ENCODE measurements around the gene TRPM3. TPM values are rescaled to one million over a fixed set of nuclear protein-coding genes. Genes with fewer than 3 reads are reported as not detected.
A peak's percentile ranks its signal among the peaks of the same experiment; 100 is the strongest.

The TRPM3 gene
- total RNA-seq, 2 experiments from 2014 or later = not detected

DNA sequence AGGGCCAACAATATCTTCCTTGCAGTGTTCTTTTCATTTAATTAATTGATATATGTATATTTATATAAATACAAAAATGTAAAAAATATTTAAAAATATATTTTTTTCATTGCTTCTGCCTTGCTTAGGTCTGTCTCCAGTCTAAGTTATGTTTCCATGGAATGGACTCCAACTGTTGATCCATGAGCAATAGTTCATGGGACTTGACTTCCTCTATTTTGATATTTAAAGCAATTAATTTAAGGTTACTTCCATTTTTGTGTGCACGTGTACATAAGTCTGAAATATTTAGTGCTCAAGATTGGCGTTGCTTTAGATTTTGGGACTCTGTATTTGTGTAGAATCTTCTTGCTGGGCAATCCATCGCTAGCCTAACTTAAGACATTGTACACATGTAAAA lies 551.6 kb downstream of the TRPM3 start:
- Mint-ChIP-seq H3K4me3 (no peak overlapping the region), H3K9me3 (peaks cover 2% of the 10 kb centered on the region), H3K27me3 (peaks cover 3% of the 10 kb centered on the region), H3K36me3 (peaks cover 1% of the 10 kb centered on the region), H3K4me1 (peaks cover 20% of the 10 kb centered on the region), H3K27ac (no peak overlapping the region)
- no peak for ATAC-seq (ENCODE audit: low read depth)
- DNase-seq = no peak
- POLR2A ChIA-PET = interaction anchor here (2.0 kb wide), 1 partner anchor 151 kb away, joined by 5 read pairs; no protein-coding TSS in a partner anchor

DNA sequence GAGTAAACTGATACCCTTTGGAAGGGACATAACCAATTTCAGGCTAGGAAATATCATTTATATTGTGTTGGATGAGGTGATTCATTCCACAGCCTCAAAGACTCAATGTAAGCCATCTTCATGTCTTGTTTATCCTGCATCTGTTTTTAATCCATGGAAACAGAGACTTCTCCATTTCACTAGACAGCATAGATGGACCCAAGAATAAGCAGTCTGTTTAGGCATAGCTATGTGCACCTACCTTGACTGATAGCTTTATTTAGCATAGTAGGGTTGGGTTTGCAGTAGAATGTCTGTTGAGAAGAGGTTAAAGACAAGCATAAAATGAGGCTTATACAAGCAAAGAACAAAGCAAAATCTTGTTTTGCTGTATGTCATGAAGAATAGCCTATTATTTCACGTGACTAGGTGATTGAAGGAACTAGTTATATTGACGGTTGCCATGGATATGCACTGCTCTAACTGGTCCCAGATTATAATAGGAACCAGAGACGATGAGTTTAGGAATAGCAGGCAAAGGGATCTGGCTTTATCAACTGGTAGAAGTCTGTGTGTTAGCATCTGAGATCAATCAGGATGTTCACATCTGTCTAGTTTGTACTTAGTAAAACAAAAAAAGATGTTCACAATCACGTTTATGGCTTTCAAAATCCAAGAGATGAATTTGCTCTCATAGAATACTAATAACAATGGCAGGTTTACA lies 552.2 kb downstream of the TRPM3 start:
- Mint-ChIP-seq H3K27me3 (peaks cover 3% of the 10 kb centered on the region), H3K4me1 (peaks cover 25% of the 10 kb centered on the region), H3K9me3 (peaks cover 2% of the 10 kb centered on the region), H3K4me3 (no peak overlapping the region), H3K36me3 (peaks cover 1% of the 10 kb centered on the region), H3K27ac (no peak overlapping the region)
- ATAC-seq (ENCODE audit: low read depth) (no peak), DNase-seq (no peak)
- POLR2A ChIA-PET = interaction anchor here (2.0 kb wide), 1 partner anchor 150 kb away, joined by 5 read pairs; no protein-coding TSS in a partner anchor

DNA sequence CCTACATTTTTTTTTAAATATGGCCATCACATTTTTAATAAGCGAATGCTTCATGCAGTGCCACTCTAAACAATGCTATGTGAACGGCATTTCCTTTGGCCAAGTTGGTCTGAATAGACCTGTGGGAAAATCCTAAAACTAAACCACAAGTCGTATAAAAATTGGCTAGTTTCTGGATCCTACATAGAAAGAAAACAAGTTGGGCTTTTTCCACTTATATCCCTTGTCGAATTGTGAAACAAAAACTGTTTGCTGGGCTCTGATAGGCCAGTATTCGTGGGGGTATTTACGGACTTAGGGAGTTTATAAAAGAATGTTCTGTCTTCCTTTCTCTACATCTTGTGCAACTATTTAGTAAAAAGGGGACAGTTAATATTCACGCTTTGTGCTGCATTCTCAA lies 553.9 kb downstream of the TRPM3 start:
- H3K36me3 Mint-ChIP-seq = peaks cover 1% of the 10 kb centered on the region

DNA sequence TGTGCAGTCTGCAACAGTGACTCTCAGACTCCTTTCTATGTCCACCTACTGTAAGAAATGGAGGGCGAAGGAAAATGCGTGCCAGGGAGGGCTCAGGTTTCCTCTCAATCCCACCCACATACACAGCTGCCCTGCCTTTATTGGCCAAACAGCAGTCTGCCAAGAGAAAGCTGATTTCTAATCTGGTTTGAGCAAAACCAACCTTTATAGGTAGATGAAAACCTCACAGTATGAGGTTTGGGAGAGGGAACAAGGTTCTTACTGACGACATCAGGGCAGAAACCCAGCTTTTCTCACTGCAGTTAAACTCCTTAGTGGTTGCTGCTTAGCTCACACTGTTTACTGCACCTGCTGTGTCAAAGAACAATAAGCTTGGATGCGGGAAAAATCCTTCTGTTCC lies 554.7 kb downstream of the TRPM3 start:
- Mint-ChIP-seq H3K27ac (peak overlapping the region; percentile 30), H3K27me3 (no peaks in the 10 kb centered on the region), H3K4me1 (peaks cover 43% of the 10 kb centered on the region), H3K9me3 (peaks cover 3% of the 10 kb centered on the region), H3K36me3 (peaks cover 1% of the 10 kb centered on the region), H3K4me3 (no peak overlapping the region)
- ATAC-seq (ENCODE audit: low read depth) = no peak
- POLR2A ChIA-PET = interaction anchor here (1.3 to 5.5 kb wide), 2 partner anchors 147 to 154 kb away, joined by 5 to 79 read pairs; no protein-coding TSS in a partner anchor
- no peak for DNase-seq

More for the DNA sequence above, 553.9 kb downstream of the TRPM3 start:
- H3K27me3 Mint-ChIP-seq = no peaks in the 10 kb centered on the region
- POLR2A ChIA-PET = interaction anchor here (1.3 to 5.5 kb wide), 3 partner anchors 148 to 155 kb away, joined by 5 to 79 read pairs (median 5); no protein-coding TSS in a partner anchor
- peaks cover 2% of the 10 kb centered on the region for H3K9me3 Mint-ChIP-seq
- DNase-seq (no peak), ATAC-seq (ENCODE audit: low read depth) (no peak)
- no peak overlapping the region for H3K27ac Mint-ChIP-seq
- peaks cover 40% of the 10 kb centered on the region for H3K4me1 Mint-ChIP-seq
- H3K4me3 Mint-ChIP-seq = no peak overlapping the region

DNA sequence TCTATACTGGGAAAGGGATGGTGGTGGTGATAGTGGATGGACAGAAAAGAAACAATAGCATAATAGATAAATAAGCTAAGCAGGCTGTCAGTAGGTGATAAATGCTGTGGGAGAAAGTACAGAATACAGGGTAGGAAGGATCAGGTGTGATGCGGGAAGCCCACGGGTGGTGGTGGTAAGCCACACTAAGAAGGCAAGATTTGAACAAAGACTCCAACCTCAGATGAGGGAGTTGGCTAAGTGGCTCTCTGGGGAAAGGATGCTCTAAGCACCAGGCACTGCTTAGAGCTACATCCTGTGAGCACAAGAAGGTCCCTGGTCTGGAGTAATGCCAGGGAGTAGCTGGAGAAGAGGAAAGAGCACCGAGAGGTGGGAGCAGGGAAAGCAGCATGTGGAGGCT lies 555.4 kb downstream of the TRPM3 start:
- H3K36me3 Mint-ChIP-seq = peaks cover 1% of the 10 kb centered on the region
- peak overlapping the region; percentile 73 for H3K27ac Mint-ChIP-seq
- ATAC-seq (ENCODE audit: low read depth) (peak; percentile 37), DNase-seq (peak; percentile 38)
- peaks cover 46% of the 10 kb centered on the region for H3K4me1 Mint-ChIP-seq
- H3K27me3 Mint-ChIP-seq = no peaks in the 10 kb centered on the region
- H3K4me3 Mint-ChIP-seq = peak overlapping the region; percentile 9
- POLR2A ChIA-PET = interaction anchor here (0.6 to 5.5 kb wide), 3 partner anchors 10 to 154 kb away, joined by 4 to 79 read pairs (median 5); no protein-coding TSS in a partner anchor
- peaks cover 3% of the 10 kb centered on the region for H3K9me3 Mint-ChIP-seq

DNA sequence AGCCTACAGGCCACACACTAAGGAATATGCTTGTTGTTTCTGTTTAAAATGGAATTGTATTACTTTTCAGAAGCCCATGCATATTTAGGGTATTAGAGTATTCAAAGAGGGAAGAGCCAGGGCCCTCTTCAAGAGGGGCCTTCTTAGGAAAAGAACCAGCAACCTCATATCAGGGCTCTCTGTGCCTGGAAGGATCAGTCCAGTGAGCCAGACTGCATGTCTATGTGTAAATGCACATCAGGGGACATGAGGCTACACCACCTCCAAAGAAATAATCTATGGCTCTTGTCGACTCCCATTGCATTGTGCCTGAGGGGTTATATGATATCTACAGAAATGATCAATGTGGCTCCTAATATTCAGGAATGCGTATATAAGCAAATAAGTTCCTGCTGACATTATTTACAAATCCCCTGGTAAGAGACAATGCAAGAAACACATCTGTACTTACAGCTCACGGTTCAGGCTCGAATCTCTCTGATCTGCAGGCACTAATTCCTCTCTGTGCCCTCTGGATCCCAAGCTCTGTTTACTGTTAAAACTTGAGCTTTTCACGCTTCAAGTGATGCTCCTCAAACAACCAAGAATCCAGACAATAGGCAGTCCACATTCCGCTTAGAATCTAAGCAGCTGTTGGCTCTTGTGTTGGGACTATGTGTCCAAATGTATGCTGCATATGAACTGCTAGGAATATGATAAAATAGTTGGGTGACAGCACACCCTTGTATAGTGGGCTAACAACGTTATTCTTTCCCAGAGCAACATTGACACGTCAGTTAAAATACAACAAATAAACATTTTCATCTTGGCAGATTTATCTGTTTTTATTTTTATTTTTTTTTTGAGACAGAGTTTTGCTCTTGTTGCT lies 556.7 kb downstream of the TRPM3 start:
- POLR2A ChIA-PET = interaction anchor here (0.6 to 5.5 kb wide), 7 partner anchors 10 to 152 kb away, joined by 3 to 79 read pairs (median 3); partner anchors contain the start of gene KLF9
- Mint-ChIP-seq H3K9me3 (peaks cover 3% of the 10 kb centered on the region), H3K4me1 (peaks cover 46% of the 10 kb centered on the region), H3K36me3 (no peaks in the 10 kb centered on the region), H3K27me3 (no peaks in the 10 kb centered on the region), H3K4me3 (peak overlapping the region; percentile 63), H3K27ac (peak overlapping the region; percentile 98)
- no peak for DNase-seq
- ATAC-seq (ENCODE audit: low read depth) = no peak

DNA sequence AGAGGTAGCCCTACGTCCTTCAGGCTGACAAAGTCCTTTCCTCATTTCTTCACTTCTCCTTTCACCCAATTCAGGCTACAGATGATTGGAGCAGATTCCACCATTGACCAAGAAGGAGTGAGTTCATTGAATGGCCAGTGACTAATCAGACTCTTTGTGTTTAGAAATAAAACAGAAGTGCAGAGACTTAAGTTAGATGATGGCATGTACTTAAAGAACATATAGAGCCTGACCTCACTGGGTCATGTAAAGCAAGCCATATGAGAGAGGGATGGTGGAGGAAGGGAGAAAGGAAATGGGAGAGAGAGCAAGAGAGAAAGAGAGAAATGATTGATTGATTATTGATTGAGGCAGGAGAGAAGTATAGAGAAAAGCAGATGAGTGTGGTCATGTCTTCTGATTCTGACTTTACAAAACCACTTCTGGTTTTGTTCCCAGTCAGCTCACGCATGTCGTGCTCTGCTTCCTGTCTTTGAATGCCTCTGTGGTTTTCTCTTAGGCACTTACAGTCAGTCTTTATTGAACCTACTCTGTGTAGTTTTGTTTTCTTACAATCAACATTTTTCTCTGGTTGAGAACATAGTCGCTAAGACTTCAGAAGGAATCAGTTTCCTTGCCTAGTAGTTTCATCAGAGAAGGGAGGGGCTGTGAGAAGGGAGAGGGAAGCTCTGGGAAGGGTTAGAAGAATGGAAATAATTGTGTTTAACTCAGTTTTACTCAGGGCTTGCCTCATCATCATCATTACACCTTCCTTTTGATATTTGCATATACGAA lies 557.8 kb downstream of the TRPM3 start:
- POLR2A ChIA-PET = interaction anchor here (1.1 to 5.5 kb wide), 6 partner anchors 8 to 153 kb away, joined by 3 to 79 read pairs (median 5); partner anchors contain the start of gene KLF9
- Mint-ChIP-seq H3K27me3 (no peaks in the 10 kb centered on the region), H3K9me3 (peaks cover 5% of the 10 kb centered on the region), H3K27ac (peak overlapping the region; percentile 98), H3K36me3 (peaks cover 1% of the 10 kb centered on the region), H3K4me3 (peak overlapping the region; percentile 63), H3K4me1 (peaks cover 48% of the 10 kb centered on the region)
- DNase-seq = peak; percentile 39
- peak; percentile 89 for ATAC-seq (ENCODE audit: low read depth)

DNA sequence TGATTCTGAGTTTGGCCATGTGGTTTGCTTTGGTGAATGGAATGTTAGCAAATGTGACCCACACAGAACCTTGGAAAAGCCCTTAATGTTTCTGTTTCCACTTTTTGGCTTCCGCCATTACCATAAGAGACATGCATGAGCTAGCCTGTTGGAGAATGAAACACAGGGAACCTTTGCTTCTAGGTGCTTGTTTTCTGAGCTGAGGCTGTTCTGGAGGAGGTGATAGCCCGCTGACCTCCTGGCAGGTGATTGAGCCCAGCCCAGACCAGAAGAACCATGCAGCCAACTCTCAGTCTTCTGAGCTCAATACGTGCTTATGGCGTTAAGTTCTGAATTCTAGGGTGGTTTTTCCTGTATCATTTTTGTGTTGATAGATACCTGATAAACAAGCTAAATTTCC lies 558.4 kb downstream of the TRPM3 start:
- peak overlapping the region; percentile 98 for H3K27ac Mint-ChIP-seq
- ATAC-seq (ENCODE audit: low read depth) = no peak
- no peak for DNase-seq
- H3K27me3 Mint-ChIP-seq = no peaks in the 10 kb centered on the region
- H3K4me1 Mint-ChIP-seq = peaks cover 48% of the 10 kb centered on the region
- H3K36me3 Mint-ChIP-seq = peaks cover 1% of the 10 kb centered on the region
- POLR2A ChIA-PET = interaction anchor here (1.1 to 5.5 kb wide), 4 partner anchors 30 to 152 kb away, joined by 3 to 79 read pairs (median 6); no protein-coding TSS in a partner anchor
- H3K4me3 Mint-ChIP-seq = peak overlapping the region; percentile 63
- H3K9me3 Mint-ChIP-seq = peaks cover 5% of the 10 kb centered on the region

DNA sequence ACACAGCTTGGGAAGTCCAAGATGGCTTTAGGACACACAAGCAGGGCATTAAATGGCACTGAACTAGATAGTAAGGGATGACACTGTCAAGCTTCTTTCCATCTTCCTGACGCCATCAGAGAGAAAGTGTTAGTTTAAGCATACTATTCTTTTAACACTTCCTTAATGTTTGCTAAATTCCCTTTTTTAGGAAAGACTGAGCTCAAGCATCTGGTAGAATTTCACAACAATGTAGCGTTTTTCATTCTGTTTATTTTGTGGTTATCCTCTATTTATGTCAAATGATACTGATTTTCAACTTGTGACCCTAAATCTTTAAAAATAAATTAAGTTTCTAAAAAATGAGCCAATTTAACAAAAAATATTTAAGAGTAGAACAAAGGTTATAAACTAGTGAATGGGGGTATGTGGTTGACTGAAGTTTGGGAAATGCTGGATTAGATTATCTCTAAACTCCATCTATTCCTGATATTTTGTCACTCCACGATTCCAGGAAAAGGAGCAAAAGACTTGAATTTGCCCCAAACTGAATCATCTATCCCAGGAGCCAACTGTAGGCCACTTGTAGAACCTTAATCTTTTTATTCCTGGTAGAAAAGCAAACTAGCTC lies 559.5 kb downstream of the TRPM3 start:
- H3K4me3 Mint-ChIP-seq = no peak overlapping the region
- no peak overlapping the region for H3K27ac Mint-ChIP-seq
- peaks cover 1% of the 10 kb centered on the region for H3K36me3 Mint-ChIP-seq
- DNase-seq (no peak), ATAC-seq (ENCODE audit: low read depth) (no peak)
- H3K9me3 Mint-ChIP-seq = peaks cover 5% of the 10 kb centered on the region
- no peaks in the 10 kb centered on the region for H3K27me3 Mint-ChIP-seq
- peaks cover 45% of the 10 kb centered on the region for H3K4me1 Mint-ChIP-seq
- POLR2A ChIA-PET = interaction anchor here (0.6 to 5.5 kb wide), 3 partner anchors 30 to 815 kb away, joined by 3 to 79 read pairs (median 4); no protein-coding TSS in a partner anchor

DNA sequence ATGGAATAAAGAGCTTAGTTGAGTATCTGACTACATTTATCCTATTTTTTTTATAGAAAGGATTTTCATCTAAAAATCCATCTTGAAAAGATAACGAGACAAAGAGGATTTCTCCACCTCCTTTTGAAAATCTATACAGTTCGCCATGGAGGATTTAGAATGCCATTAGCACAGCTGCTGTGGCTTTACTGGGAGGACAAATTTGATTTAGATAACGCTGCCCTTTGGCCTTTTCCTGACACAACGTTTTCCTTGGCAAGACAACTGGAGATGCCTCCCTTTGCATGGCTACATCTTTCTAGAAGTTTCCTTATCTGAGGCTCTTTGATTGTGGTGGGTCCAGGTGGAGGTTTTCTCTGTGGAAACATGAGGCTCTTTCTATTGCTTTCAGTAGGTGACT lies 560.3 kb downstream of the TRPM3 start:
- H3K27me3 Mint-ChIP-seq = no peaks in the 10 kb centered on the region
- peaks cover 38% of the 10 kb centered on the region for H3K4me1 Mint-ChIP-seq
- POLR2A ChIA-PET = no interaction called here
- ATAC-seq (ENCODE audit: low read depth) (no peak), DNase-seq (no peak)
- no peak overlapping the region for H3K27ac Mint-ChIP-seq
- H3K9me3 Mint-ChIP-seq = peaks cover 5% of the 10 kb centered on the region
- H3K4me3 Mint-ChIP-seq = no peak overlapping the region
- peaks cover 1% of the 10 kb centered on the region for H3K36me3 Mint-ChIP-seq

DNA sequence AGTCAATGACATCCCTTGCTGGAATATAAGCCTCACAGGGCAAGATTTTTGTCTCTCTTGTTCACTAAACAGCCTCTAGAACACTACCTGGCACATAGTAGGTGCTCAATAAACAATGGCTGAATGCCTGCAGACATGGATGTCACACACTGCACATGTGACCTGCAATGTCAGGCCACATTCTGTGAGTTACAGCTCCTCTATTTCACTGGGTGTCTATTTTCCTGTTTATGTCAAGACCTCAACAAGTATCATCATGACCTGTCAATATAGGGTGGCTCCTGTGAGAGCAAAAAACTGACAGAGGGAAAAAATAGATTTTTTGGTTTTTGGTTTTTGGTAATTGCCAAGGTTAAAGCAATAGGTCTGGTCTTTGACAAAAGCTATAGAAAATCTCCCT lies 562.3 kb downstream of the TRPM3 start:
- POLR2A ChIA-PET = interaction anchor here (1.0 kb wide), 1 partner anchor 140 kb away, joined by 3 read pairs; no protein-coding TSS in a partner anchor
- Mint-ChIP-seq H3K27me3 (no peaks in the 10 kb centered on the region), H3K4me3 (no peak overlapping the region), H3K9me3 (peaks cover 5% of the 10 kb centered on the region), H3K36me3 (peaks cover 4% of the 10 kb centered on the region), H3K4me1 (peaks cover 29% of the 10 kb centered on the region), H3K27ac (no peak overlapping the region)
- DNase-seq (no peak), ATAC-seq (ENCODE audit: low read depth) (no peak)

DNA sequence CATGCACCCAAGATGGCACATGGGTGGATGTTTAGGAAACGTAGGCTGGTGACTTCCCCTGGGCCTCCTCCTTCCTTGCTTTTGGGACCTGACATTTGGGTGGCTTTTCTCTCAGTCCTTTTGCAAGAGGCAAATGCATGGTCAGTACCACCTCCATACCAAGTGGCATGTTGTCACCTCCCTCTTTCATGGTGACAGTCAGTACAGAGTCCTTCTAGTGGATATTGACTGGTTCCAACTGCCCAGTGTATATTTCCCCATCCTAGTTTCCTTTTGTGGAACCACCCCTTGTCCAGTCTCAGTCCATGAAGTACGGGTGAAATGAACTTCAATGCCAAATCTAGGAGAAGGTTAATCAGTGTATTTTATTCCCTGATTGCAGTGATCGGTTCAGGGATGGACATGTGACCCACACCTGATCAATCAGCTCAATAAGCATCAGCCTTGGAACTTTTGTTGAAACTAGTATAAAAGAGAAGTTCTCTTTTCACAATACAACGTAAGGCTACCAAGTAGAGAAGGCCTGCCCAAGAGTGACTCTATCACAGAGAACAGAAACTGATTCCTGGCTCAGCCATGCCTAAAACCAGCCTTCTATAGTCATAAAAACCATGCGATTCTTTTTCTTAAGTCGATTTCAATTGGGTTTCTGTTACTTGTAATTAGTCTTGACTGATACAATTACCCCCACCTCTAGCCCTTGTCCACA lies 563.6 kb downstream of the TRPM3 start:
- POLR2A ChIA-PET = no interaction called here
- ATAC-seq (ENCODE audit: low read depth) (no peak), DNase-seq (no peak)
- H3K27me3 Mint-ChIP-seq = no peaks in the 10 kb centered on the region
- no peak overlapping the region for H3K27ac Mint-ChIP-seq
- H3K4me3 Mint-ChIP-seq = no peak overlapping the region
- H3K9me3 Mint-ChIP-seq = peaks cover 5% of the 10 kb centered on the region
- H3K4me1 Mint-ChIP-seq = peaks cover 22% of the 10 kb centered on the region
- peaks cover 4% of the 10 kb centered on the region for H3K36me3 Mint-ChIP-seq

All from activated naive CD8-positive, alpha-beta T cell treated with anti-CD3 and anti-CD28 coated beads, Interleukin-2, amount 10 ng/mL, durations not matched to agents 7 days and 5 days (primary cell).